ENCODE data around the gene COPS8. TPM values are rescaled to one million over a fixed set of nuclear protein-coding genes. Genes with fewer than 3 reads are reported as not detected.

The COPS8 gene
- total and polyA plus RNA-seq, 2 of the 8 experiments (the other 6 are each of a cell fraction or from before 2014, with no cell fraction given) = 59.3 to 67.5 TPM

GRCh38 chr2:237085248-237086221, at the start of gene COPS8 (continued):
- TF ChIP-seq HDAC6 (IDR thresholded peaks at IDR 0.05; ENCODE audit: low read depth, low read length) (no peak), ATF3 (IDR thresholded peaks at IDR 0.05; ENCODE audit: insufficient read depth, low read depth, low read length) (peak; percentile 95), SIN3A (conservative IDR thresholded peaks at IDR 0.05 in 1 of 2, IDR thresholded peaks at IDR 0.05 in 1 of 2; ENCODE audit: low read depth in 1 of 2, low read length in 2 of 2) (peak; percentile 9 to 88; a peak in 1 of 4 replicates), SP4 (IDR thresholded peaks at IDR 0.05; ENCODE audit: low read length) (no peak), NANOG (IDR thresholded peaks at IDR 0.05; ENCODE audit: insufficient read depth, low read depth, low read length, poor library complexity, severe bottlenecking) (peak; percentile 13), KDM5A (IDR thresholded peaks at IDR 0.05; ENCODE audit: low read length) (peak; percentile 91), CREB1 (IDR thresholded peaks at IDR 0.05) (peak; percentile 100), TAF1 (IDR thresholded peaks at IDR 0.05; ENCODE audit: low read depth, low read length) (peak; percentile 94), SUZ12 (IDR thresholded peaks at IDR 0.05; ENCODE audit: low read length) (no peak), RFX5 (IDR thresholded peaks at IDR 0.05; ENCODE audit: borderline replicate concordance, low read depth, low read length) (no peak), SIX5 (IDR thresholded peaks at IDR 0.05; ENCODE audit: low read depth, low read length) (peak; percentile 2; the same call in 1 of the 2 replicates), POLR2AphosphoS5 (IDR thresholded peaks at IDR 0.05; ENCODE audit: low read depth, low read length) (peak; percentile 95), SP1 (IDR thresholded peaks at IDR 0.05; ENCODE audit: low read depth, low read length) (0 out of 2 replicates have a peak, but pooled peaks have one; percentile 28), BACH1 (IDR thresholded peaks at IDR 0.05; ENCODE audit: low read length) (no peak), RBBP5 (IDR thresholded peaks at IDR 0.05; ENCODE audit: borderline replicate concordance, low read depth, low read length) (peak; percentile 94), SP2 (IDR thresholded peaks at IDR 0.05; ENCODE audit: low read length) (peak; percentile 84), SIRT6 (IDR thresholded peaks at IDR 0.05; ENCODE audit: low read length) (no peak), POLR2A (IDR thresholded peaks at IDR 0.05; ENCODE audit: control extremely low read depth in 1 of 2, low read depth in 2 of 2, low read length in 2 of 2) (peak; percentile 93 to 96), CTCF (IDR thresholded peaks at IDR 0.05; ENCODE audit: control extremely low read depth in 1 of 3, insufficient read depth in 1 of 3, low read depth in 1 of 3, low read length in 3 of 3) (peak in 1 of 3 experiments; percentile 23; a peak in 2 of 4 replicates), MAX (IDR thresholded peaks at IDR 0.05) (no peak), ASH2L (IDR thresholded peaks at IDR 0.05; ENCODE audit: low read length) (peak; percentile 93)

Measured in H1 (cell line).